CD4-positive, alpha-beta memory T cell (primary cell): Measurements from ENCODE around the gene PRR11. TPM values are rescaled to one million over a fixed set of nuclear protein-coding genes. Genes with fewer than 3 reads are reported as not detected.

Experiments
- CTCF ChIA-PET: fragments of 350-600 bp; sonication (Branson Sonifier 250); formaldehyde crosslinking; loops from one replicate; lab custom pipeline; 2021; ENCODE audit warnings: inconsistent platforms; ENCODE audit not compliant: partially characterized antibody; lab: Charles Lee
- POLR2A ChIA-PET: fragments of 350-600 bp; sonication (Branson Sonifier 250); formaldehyde crosslinking; loops from one replicate; lab custom pipeline; 2021; ENCODE audit not compliant: partially characterized antibody; lab: Charles Lee
- DNase-seq, 5 donors: peaks; one replicate each; pipeline versions ENCODE4 v3.0.0 to v3.0.0-alpha.2; 2020 to 2022; ENCODE audit warnings: mixed read lengths in 1 of 5
- H3K27ac ChIP-seq: one replicate; pipeline ENCODE4 v1.7.0; 2013; ENCODE audit warnings: low read depth, low read length
- H3K27me3 ChIP-seq: 2 replicates; pipeline ENCODE4 v1.7.0; 2013; ENCODE audit warnings: mild to moderate bottlenecking, low read length, moderate library complexity; ENCODE audit not compliant: insufficient read depth
- H3K36me3 ChIP-seq: 2 replicates; pipeline ENCODE4 v1.7.0; 2013; ENCODE audit warnings: mild to moderate bottlenecking, low read length, moderate library complexity; ENCODE audit not compliant: insufficient read depth
- H3K4me1 ChIP-seq: 2 replicates; pipeline ENCODE4 v1.7.0; 2013; ENCODE audit warnings: mild to moderate bottlenecking, low read length, moderate library complexity; ENCODE audit not compliant: insufficient read depth
- H3K4me3 ChIP-seq, 2 donors: one replicate each; pipeline ENCODE4 v1.7.0; 2013; ENCODE audit warnings: low read length in 2 of 2, mild to moderate bottlenecking in 1 of 2
- H3K9me3 ChIP-seq, 2 donors: one replicate each; pipeline ENCODE4 v1.7.0; 2013; ENCODE audit warnings: low read length in 2 of 2, control low read depth in 1 of 2; ENCODE audit not compliant: control insufficient read depth in 1 of 2
- H3K27ac Mint-ChIP-seq, 7 donors: one replicate each; pipeline ENCODE4 v1.8.0; 2020 to 2021; ENCODE audit warnings: mixed read lengths in 7 of 7, mild to moderate bottlenecking in 6 of 7, inconsistent platforms in 3 of 7, moderate library complexity in 3 of 7
- H3K27me3 Mint-ChIP-seq, 2 donors: one replicate each; pipeline ENCODE4 v1.8.0; 2020 to 2021; ENCODE audit warnings: mixed read lengths in 2 of 2
- H3K36me3 Mint-ChIP-seq, 2 donors: one replicate each; pipeline ENCODE4 v1.8.0; 2020 to 2021; ENCODE audit warnings: mixed read lengths in 2 of 2, inconsistent platforms in 1 of 2, mild to moderate bottlenecking in 1 of 2
- H3K4me1 Mint-ChIP-seq, 4 donors: one replicate each; pipeline ENCODE4 v1.8.0; 2020 to 2021; ENCODE audit warnings: mixed read lengths in 4 of 4, mild to moderate bottlenecking in 1 of 4
- H3K4me3 Mint-ChIP-seq, 8 donors: one replicate each; pipeline ENCODE4 v1.8.0; 2020 to 2021; ENCODE audit warnings: mixed read lengths in 8 of 8, mild to moderate bottlenecking in 7 of 8, moderate library complexity in 6 of 8, inconsistent platforms in 3 of 8
- H3K9me3 Mint-ChIP-seq, 8 donors: one replicate each; pipeline ENCODE4 v1.8.0; 2020 to 2021; ENCODE audit warnings: mixed read lengths in 8 of 8, mild to moderate bottlenecking in 5 of 8, inconsistent platforms in 3 of 8, moderate library complexity in 1 of 8
- intact Hi-C: fragments of 100-400 bp; cut with micrococcal nuclease; formaldehyde crosslinking; loops from one replicate; pipeline ENCODE4 v1.15.1; 2023
- polyA plus RNA-seq, 2 donors: library from polyadenylated mRNA; unstranded; fragments of 300-500 nt; fragmentation: Illumina TruSeq; gene quantifications; one replicate each; pipeline ENCODE4 v1.2.3, GENCODE V29; 2021
- total RNA-seq, 2 experiments: library from RNA; stranded (reverse); gene quantifications; one replicate each; pipeline ENCODE4 v1.2.3, GENCODE V29; 2021

The PRR11 gene
- total and polyA plus RNA-seq, 4 experiments from 2014 or later = 0.37 to 2.1 (median 0.77) TPM

- Mint-ChIP-seq H3K4me3 (no peak overlapping the region), H3K27ac (peak overlapping the region in 1 of 7 donors; percentile 2), H3K4me1 (no peaks in the 10 kb centered on the region), H3K9me3 (no peaks in the 10 kb centered on the region), H3K36me3 (no peaks in the 10 kb centered on the region), H3K27me3 (no peaks in the 10 kb centered on the region)
- ChIA-PET POLR2A (no interaction called here), CTCF (no interaction called here)
- Histone ChIP-seq H3K27ac (no peak overlapping the region), H3K27me3 (no peaks in the 10 kb centered on the region), H3K36me3 (no peaks in the 10 kb centered on the region), H3K4me3 (no peak overlapping the region), H3K9me3 (no peaks in the 10 kb centered on the region), H3K4me1 (no peaks in the 10 kb centered on the region)
- DNase-seq = no peak
- intact Hi-C loops = no loop called here
Measured at GRCh38 chr17:59199398-59199797, 43.9 kb downstream of the PRR11 start.

DNA sequence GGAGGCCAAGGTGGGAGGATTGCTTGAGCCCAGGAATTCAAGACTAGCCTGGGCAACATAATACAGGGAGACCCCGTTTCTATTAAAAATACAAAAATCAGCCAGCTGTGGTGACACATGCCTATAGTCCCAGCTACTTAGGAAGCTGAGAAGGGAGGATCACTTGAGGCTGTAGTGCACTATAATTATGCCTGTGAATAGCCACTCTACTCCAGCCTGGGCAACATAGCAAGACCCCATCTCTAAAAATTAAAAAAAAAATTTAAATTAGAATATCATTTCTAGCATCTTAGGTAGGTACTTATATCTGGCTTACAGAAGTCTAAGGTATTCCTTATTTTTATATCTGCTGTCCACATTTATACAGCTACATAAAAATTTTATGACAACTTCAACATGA is 46.8 kb downstream of the PRR11 start:
- Mint-ChIP-seq H3K27ac (no peak overlapping the region), H3K4me1 (no peaks in the 10 kb centered on the region), H3K27me3 (no peaks in the 10 kb centered on the region), H3K9me3 (no peaks in the 10 kb centered on the region), H3K36me3 (no peaks in the 10 kb centered on the region), H3K4me3 (no peak overlapping the region)
- Histone ChIP-seq H3K27ac (no peak overlapping the region), H3K36me3 (no peaks in the 10 kb centered on the region), H3K9me3 (no peaks in the 10 kb centered on the region), H3K4me3 (no peak overlapping the region), H3K4me1 (no peaks in the 10 kb centered on the region), H3K27me3 (no peaks in the 10 kb centered on the region)
- DNase-seq = no peak
- ChIA-PET CTCF (no interaction called here), POLR2A (interaction anchor here (0.6 kb wide), 1 partner anchor 19 kb away, joined by 5 read pairs; no protein-coding TSS in a partner anchor)
- intact Hi-C loops = no loop called here

DNA sequence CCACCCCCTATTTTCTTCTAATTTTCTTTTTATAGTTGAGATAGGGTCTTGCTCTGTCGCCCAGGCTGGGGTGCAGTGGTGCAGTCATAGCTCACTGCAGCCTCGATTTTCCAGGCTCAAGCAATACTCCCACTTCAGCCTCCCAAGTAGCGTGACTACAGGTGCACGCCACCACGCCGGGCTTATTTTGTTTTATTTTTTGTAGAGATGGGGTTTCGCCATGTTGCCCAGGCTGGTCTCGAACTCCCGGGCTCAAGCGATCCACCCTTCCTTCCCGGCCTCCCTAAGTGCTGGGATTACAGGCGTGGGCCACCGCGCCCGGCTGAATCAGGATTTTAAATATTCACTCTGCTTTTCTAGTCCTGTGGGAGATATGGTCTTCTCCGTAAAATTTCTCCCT is 63.8 kb downstream of the PRR11 start:
- peak overlapping the region in 2 of 8 donors; percentile 96 to 99 for H3K4me3 Mint-ChIP-seq
- H3K9me3 Mint-ChIP-seq = no peaks in the 10 kb centered on the region
- Histone ChIP-seq H3K27ac (no peak overlapping the region), H3K27me3 (no peaks in the 10 kb centered on the region), H3K9me3 (no peaks in the 10 kb centered on the region), H3K4me3 (no peak overlapping the region), H3K36me3 (no peaks in the 10 kb centered on the region), H3K4me1 (peaks cover 7% of the 10 kb centered on the region)
- H3K27ac Mint-ChIP-seq = peak overlapping the region in 1 of 7 donors; percentile 100
- DNase-seq = no peak
- peaks cover 0 to 14% of the 10 kb centered on the region in 2 donors for H3K36me3 Mint-ChIP-seq
- intact Hi-C loops = no loop called here
- peaks cover 7 to 15% (median 13%) of the 10 kb centered on the region in 4 donors for H3K4me1 Mint-ChIP-seq
- ChIA-PET CTCF (interaction anchor here (2.6 kb wide), 1 partner anchor 9 kb away, joined by 30 read pairs; the partner anchor contains the start of gene SMG8), POLR2A (interaction anchor here (1.9 kb wide), 1 partner anchor 9 kb away, joined by 27 read pairs; the partner anchor contains the start of gene SMG8)
- H3K27me3 Mint-ChIP-seq = no peaks in the 10 kb centered on the region

DNA sequence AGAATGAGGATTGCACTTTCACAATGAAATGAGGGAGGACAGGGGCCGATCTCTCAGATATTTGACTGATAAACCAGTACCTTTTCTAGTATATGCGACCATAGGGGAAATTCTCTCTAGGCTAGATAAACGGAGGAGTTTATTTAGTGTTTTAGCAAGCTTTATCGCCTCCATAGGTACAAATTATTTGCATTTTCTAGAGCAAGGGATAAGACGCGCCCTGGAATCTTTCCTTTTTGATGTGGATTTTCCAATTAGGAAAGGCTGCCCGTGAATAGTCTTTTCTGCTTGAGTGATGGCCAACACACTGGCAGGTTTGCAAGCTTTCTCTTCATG is 64.4 kb downstream of the PRR11 start:
- DNase-seq = no peak
- intact Hi-C loops = loop anchor here (1.0 to 5.0 kb wide), 6 partner anchors 10 to 701 kb away; partner anchors contain the start of genes PRR11, SKA2, SMG8 and TRIM37
- Histone ChIP-seq H3K27me3 (no peaks in the 10 kb centered on the region), H3K36me3 (no peaks in the 10 kb centered on the region), H3K4me3 (peak overlapping the region; percentile 53 to 98), H3K27ac (no peak overlapping the region), H3K9me3 (no peaks in the 10 kb centered on the region), H3K4me1 (peaks cover 7% of the 10 kb centered on the region)
- Mint-ChIP-seq H3K9me3 (no peaks in the 10 kb centered on the region), H3K4me1 (peaks cover 7 to 15% (median 12%) of the 10 kb centered on the region in 4 donors), H3K36me3 (peaks cover 0 to 9% of the 10 kb centered on the region in 2 donors), H3K27ac (peak overlapping the region in 6 of 7 donors; percentile 84 to 100 (median 98)), H3K27me3 (no peaks in the 10 kb centered on the region), H3K4me3 (peak overlapping the region; percentile 96 to 100 (median 98))
- ChIA-PET CTCF (interaction anchor here (0.7 to 2.6 kb wide), 7 partner anchors 9 to 222 kb away, joined by 3 to 30 read pairs (median 3); partner anchors contain the start of gene SMG8), POLR2A (interaction anchor here (0.5 to 1.9 kb wide), 9 partner anchors 9 to 1370 kb away, joined by 3 to 27 read pairs (median 3); partner anchors contain the start of genes CLTC, MRPS23, SKA2 and SMG8)

- ChIA-PET CTCF (interaction anchor here (0.7 to 2.6 kb wide), 8 partner anchors 8 to 221 kb away, joined by 3 to 30 read pairs (median 3); partner anchors contain the start of gene SMG8), POLR2A (interaction anchor here (0.5 to 1.9 kb wide), 10 partner anchors 10 to 1371 kb away, joined by 3 to 27 read pairs (median 3); partner anchors contain the start of genes CLTC, MRPS23, SKA2 and SMG8)
- peak within 1 kb of the TSS; percentile 97 to 98 for H3K4me3 ChIP-seq
- Mint-ChIP-seq H3K36me3 (peaks cover 0 to 9% of the 10 kb centered on the region in 2 donors), H3K27ac (peak within 1 kb of the TSS; percentile 96 to 100 (median 99)), H3K4me3 (peak within 1 kb of the TSS; percentile 96 to 100 (median 98)), H3K27me3 (no peaks in the 10 kb centered on the region), H3K9me3 (no peaks in the 10 kb centered on the region), H3K4me1 (peaks cover 7 to 15% (median 12%) of the 10 kb centered on the region in 4 donors)
- intact Hi-C loops = loop anchor here (1.0 to 5.0 kb wide), 6 partner anchors 10 to 702 kb away; partner anchors contain the start of genes PRR11, SKA2, SMG8 and TRIM37
- peaks cover 7% of the 10 kb centered on the region for H3K4me1 ChIP-seq
- peak within 1 kb of the TSS; percentile 92 for H3K27ac ChIP-seq
- H3K27me3 ChIP-seq = no peaks in the 10 kb centered on the region
- peak; percentile 95 to 98 (median 96) for DNase-seq
- no peaks in the 10 kb centered on the region for H3K36me3 ChIP-seq
- H3K9me3 ChIP-seq = no peaks in the 10 kb centered on the region
Measured at GRCh38 chr17:59220328-59221158, 65.0 kb downstream of the PRR11 start, which contains the start of gene GDPD1. Gene GDPD1 (plus strand): TSS chr17:59220511. CDS start chr17:59220610, 99 bp downstream.

GRCh38 chr17:59221159-59221847 is 65.8 kb downstream of the PRR11 start:
- Histone ChIP-seq H3K36me3 (no peaks in the 10 kb centered on the region), H3K9me3 (no peaks in the 10 kb centered on the region), H3K27me3 (no peaks in the 10 kb centered on the region), H3K4me3 (peak overlapping the region; percentile 97 to 98), H3K27ac (peak overlapping the region; percentile 92), H3K4me1 (peaks cover 7% of the 10 kb centered on the region)
- intact Hi-C loops = loop anchor here (2.0 to 5.0 kb wide), 3 partner anchors 67 to 703 kb away; partner anchors contain the start of genes PRR11, SKA2 and TRIM37
- ChIA-PET CTCF (interaction anchor here (0.7 to 2.6 kb wide), 2 partner anchors 10 to 89 kb away, joined by 3 to 30 read pairs; partner anchors contain the start of gene SMG8), POLR2A (interaction anchor here (0.6 to 1.3 kb wide), 4 partner anchors 11 to 1372 kb away, joined by 3 to 5 read pairs (median 4); partner anchors contain the start of genes CLTC, MRPS23 and SMG8)
- DNase-seq = peak in 1 of 5 donors; percentile 35
- Mint-ChIP-seq H3K9me3 (no peaks in the 10 kb centered on the region), H3K27me3 (no peaks in the 10 kb centered on the region), H3K36me3 (peaks cover 0 to 9% of the 10 kb centered on the region in 2 donors), H3K27ac (peak overlapping the region; percentile 96 to 100 (median 99)), H3K4me3 (peak overlapping the region; percentile 96 to 100 (median 98)), H3K4me1 (peaks cover 7 to 15% (median 12%) of the 10 kb centered on the region in 4 donors)
